Epithelial cell of esophagus (primary cell): ENCODE results near the gene DHX29.

Experiments used
- DNase-seq: peaks from one replicate; pipeline ENCODE4 v3.0.0; 2010; ENCODE audit warnings: low read depth
- H3K4me3 ChIP-seq: 2 replicates; pipeline ENCODE4 v1.5.1; 2011; ENCODE audit warnings: mild to moderate bottlenecking, low read length, control low read depth
- TF ChIP-seq, protein P1 (sequence below): IDR thresholded peaks from 2 replicates; pipeline ENCODE4 v1.5.1; 2011; ENCODE audit warnings: low read depth, mild to moderate bottlenecking, low read length, control low read depth, inconsistent platforms; ENCODE audit not compliant: insufficient read depth; ENCODE audit errors: missing control alignments

The DHX29 gene

DNA sequence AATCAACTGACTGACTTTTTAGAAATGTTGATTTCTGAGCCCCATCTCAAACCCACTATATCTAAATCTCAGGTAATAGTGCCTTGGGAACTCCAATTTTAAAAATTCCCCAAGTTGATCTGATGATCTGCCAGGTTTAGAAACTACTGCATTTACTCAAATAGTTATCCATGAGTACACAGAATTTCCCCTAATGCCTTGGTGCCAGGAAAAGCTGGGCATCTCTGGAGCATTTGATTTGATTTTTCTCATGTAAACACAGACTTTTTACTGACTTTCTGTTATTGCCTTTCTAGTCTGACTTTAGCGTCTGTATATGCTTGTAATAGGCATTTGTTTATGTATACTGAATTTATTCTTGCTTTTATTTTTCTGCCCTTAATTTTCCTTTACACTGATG, 36.1 kb upstream of the DHX29 start:
- no peak overlapping the region for H3K4me3 ChIP-seq
- TF ChIP-seq, protein P1, sequence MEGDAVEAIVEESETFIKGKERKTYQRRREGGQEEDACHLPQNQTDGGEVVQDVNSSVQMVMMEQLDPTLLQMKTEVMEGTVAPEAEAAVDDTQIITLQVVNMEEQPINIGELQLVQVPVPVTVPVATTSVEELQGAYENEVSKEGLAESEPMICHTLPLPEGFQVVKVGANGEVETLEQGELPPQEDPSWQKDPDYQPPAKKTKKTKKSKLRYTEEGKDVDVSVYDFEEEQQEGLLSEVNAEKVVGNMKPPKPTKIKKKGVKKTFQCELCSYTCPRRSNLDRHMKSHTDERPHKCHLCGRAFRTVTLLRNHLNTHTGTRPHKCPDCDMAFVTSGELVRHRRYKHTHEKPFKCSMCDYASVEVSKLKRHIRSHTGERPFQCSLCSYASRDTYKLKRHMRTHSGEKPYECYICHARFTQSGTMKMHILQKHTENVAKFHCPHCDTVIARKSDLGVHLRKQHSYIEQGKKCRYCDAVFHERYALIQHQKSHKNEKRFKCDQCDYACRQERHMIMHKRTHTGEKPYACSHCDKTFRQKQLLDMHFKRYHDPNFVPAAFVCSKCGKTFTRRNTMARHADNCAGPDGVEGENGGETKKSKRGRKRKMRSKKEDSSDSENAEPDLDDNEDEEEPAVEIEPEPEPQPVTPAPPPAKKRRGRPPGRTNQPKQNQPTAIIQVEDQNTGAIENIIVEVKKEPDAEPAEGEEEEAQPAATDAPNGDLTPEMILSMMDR = no peak
- DNase-seq = no peak

DNA sequence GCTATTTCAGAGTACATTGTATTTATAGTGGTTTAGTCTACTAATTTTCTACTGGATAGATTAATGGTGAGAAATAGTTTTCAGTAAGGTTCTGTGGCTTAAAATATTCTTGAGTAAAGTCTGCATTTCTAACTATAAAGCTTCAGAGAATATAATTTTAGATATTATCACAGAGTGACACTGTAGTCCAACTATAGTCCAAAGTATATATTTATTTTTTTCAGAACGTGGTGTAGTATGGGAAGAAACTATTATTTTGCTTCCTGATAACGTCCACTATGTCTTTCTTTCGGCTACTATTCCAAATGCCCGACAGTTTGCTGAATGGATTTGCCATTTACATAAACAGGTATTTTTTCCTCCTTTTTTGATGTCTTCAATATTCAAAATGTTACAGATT, 35.6 kb upstream of the DHX29 start:
- no peak overlapping the region for H3K4me3 ChIP-seq
- TF ChIP-seq, protein P1 = no peak
- DNase-seq = no peak

DNA sequence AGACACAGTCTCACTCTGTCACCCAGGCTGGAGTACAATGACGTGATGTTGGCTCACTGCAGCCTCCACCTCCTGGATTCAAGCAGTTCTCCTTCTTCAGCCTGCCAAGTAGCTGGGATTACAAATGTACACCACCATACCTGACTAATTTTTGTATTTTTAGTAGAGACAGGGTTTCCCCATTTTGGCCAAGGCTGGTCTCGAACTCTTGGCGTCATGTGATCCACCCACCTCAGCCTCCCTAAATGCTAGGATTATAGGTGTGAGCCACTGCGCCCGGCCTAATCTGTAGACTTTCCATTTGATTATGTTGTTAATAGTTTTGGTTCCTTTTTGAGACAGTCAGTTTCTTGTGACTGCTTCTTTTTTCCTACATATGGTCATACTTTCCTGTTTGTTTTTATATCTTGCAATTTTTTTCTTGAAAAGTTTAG, 31.3 kb upstream of the DHX29 start:
- TF ChIP-seq, protein P1 = no peak
- DNase-seq = no peak
- no peak overlapping the region for H3K4me3 ChIP-seq

- TF ChIP-seq, protein P1 = no peak
- no peak overlapping the region for H3K4me3 ChIP-seq
- no peak for DNase-seq
Measured at GRCh38 chr5:55338092-55338613, 30.7 kb upstream of the DHX29 start.

DNA sequence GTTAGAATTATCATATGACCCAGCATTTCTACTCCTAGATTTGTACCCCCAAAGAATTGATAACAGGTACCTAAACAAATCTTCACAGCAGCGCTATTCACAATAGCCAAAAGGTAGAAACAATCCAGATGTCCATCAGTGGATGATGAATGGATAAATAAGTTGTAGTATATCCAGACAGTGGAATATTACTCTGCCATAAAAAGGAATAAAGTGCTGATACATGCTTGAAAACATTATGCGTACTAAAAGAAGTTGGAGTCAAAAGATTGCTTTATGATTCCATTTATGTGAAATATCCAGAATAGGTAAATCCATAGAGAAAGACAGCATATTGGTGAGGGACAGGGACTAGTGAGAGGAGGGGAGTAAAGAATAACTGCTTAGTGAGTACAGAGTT, 26.3 kb upstream of the DHX29 start:
- TF ChIP-seq, protein P1 = no peak
- no peak overlapping the region for H3K4me3 ChIP-seq
- no peak for DNase-seq

DNA sequence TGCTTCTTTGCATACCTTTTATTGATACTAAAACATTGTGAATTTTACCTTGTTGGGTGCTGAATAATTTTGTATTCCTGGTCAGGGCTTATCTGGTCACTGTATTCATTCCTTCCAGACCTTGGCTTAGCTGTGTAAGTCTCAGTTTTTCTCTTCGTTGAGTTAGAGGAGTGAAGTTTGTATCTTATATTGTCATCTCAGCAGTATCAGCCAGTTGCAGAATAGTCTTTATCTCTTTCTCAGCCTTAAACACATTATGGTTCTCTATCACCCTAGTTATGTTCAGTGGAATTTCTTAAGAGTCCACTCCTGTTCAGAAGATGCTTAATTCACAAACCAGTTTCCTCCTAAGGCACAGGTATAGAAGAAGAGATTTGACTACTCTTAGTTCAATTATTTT, 25.5 kb upstream of the DHX29 start:
- TF ChIP-seq, protein P1 = no peak

GRCh38 chr5:55331321-55331720, 23.8 kb upstream of the DHX29 start:
- no peak overlapping the region for H3K4me3 ChIP-seq
- DNase-seq = no peak
- TF ChIP-seq, protein P1 = no peak

More for the DNA sequence above, 25.5 kb upstream of the DHX29 start:
- H3K4me3 ChIP-seq = no peak overlapping the region
- DNase-seq = no peak
